Hepatocyte (in vitro differentiated cells): Measurements from ENCODE around the gene SLC29A2. TPM values are rescaled to one million over a fixed set of nuclear protein-coding genes. Genes with fewer than 3 reads are reported as not detected.

Experiments
- DNase-seq: peaks from one replicate; pipeline ENCODE4 v3.0.0-alpha.2; 2016; ENCODE audit warnings: low spot score
- H2AFZ ChIP-seq: fragments of 200-600 bp; sonication (generic); 2 replicates; pipeline ENCODE4 v1.6.0; 2016; ENCODE audit warnings: antibody characterized with exemption, mild to moderate bottlenecking
- H3K27ac ChIP-seq: fragments of 200-600 bp; sonication (generic); 2 replicates; pipeline ENCODE4 v1.5.1; 2016; ENCODE audit warnings: mild to moderate bottlenecking
- H3K27me3 ChIP-seq: fragments of 200-600 bp; sonication (generic); 2 replicates; pipeline ENCODE4 v1.6.1; 2016
- H3K36me3 ChIP-seq: fragments of 200-600 bp; sonication (generic); replicated peaks from 2 replicates; pipeline ENCODE4 v1.5.1; 2016; ENCODE audit warnings: low read depth; ENCODE audit not compliant: insufficient read depth
- H3K4me1 ChIP-seq: fragments of 200-600 bp; sonication (generic); 2 replicates; pipeline ENCODE4 v1.5.1; 2016; ENCODE audit warnings: mild to moderate bottlenecking, moderate library complexity; ENCODE audit not compliant: insufficient read depth
- H3K4me2 ChIP-seq: fragments of 200-600 bp; sonication (generic); 2 replicates; pipeline ENCODE4 v1.6.0; 2016
- H3K4me3 ChIP-seq: fragments of 200-600 bp; sonication (generic); 2 replicates; pipeline ENCODE4 v1.5.1; 2016; ENCODE audit warnings: mild to moderate bottlenecking
- H3K79me2 ChIP-seq: fragments of 200-600 bp; sonication (generic); 2 replicates; pipeline ENCODE4 v1.6.0; 2017; ENCODE audit warnings: mild to moderate bottlenecking
- H3K9me2 ChIP-seq: fragments of 200-600 bp; sonication (generic); replicated peaks from 2 replicates; pipeline ENCODE4 v1.6.0; 2017; ENCODE audit warnings: mild to moderate bottlenecking; ENCODE audit not compliant: insufficient read depth
- H3K9me3 ChIP-seq: fragments of 200-600 bp; sonication (generic); 2 replicates; pipeline ENCODE4 v1.5.1; 2016; ENCODE audit warnings: low read depth, mild to moderate bottlenecking
- H4K20me1 ChIP-seq: fragments of 200-600 bp; sonication (generic); 2 replicates; pipeline ENCODE4 v1.6.0; 2016; ENCODE audit warnings: mild to moderate bottlenecking; ENCODE audit not compliant: insufficient read depth, poor library complexity, severe bottlenecking
- CTCF ChIP-seq: fragments of 200-600 bp; sonication (generic); IDR thresholded peaks from 2 replicates; pipeline ENCODE4 v1.5.1; 2016; ENCODE audit warnings: antibody characterized with exemption, mild to moderate bottlenecking; ENCODE audit not compliant: poor library complexity
- EZH2 ChIP-seq: fragments of 200-600 bp; sonication (generic); IDR thresholded peaks from 2 replicates; pipeline ENCODE4 v1.6.1; 2016; ENCODE audit warnings: antibody characterized with exemption, mild to moderate bottlenecking, borderline replicate concordance
- EZH2phosphoT487 ChIP-seq: fragments of 200-600 bp; sonication (generic); IDR thresholded peaks from one replicate; pipeline ENCODE4 v1.6.1; 2018; ENCODE audit warnings: antibody characterized with exemption, mild to moderate bottlenecking, low read depth, moderate library complexity; ENCODE audit not compliant: unreplicated experiment, severe bottlenecking
- WGBS: methylation state at CpG from one replicate; pipeline ENCODE4 v1.1.6; 2016; ENCODE audit warnings: low lambda C conversion rate; ENCODE audit errors: missing lambda C conversion rate; 5-methylcytosine and 5-hydroxymethylcytosine counted together
- polyA plus RNA-seq: library from polyadenylated mRNA; unstranded; fragments of >200 nt; fragmentation: Nextera tagmentation; extraction: Ambion mirVana; gene quantifications from 2 replicates; pipeline ENCODE4 v1.2.1, GENCODE V29; 2016
- total RNA-seq: library from RNA; depleted of rRNA; stranded (reverse); fragments of >200 nt; gene quantifications from 2 replicates; pipeline ENCODE4 v1.2.3, GENCODE V29; 2014

The SLC29A2 gene
- total and polyA plus RNA-seq, 2 experiments from 2014 or later: 11.3 to 20.2 TPM

GRCh38 chr11:66414120-66414934 lies 42.8 kb upstream of the SLC29A2 start:
- 61% methylated on average over 12 of the region's 12 CpGs for WGBS
- no peak overlapping the region for H3K4me2 ChIP-seq

GRCh38 chr11:66413167-66413566 lies 41.6 kb upstream of the SLC29A2 start:
- DNase-seq: no peak
- no peaks in the 10 kb centered on the region for H3K36me3 ChIP-seq
- no peak overlapping the region for H3K4me2 ChIP-seq
- WGBS: 83% methylated on average over 6 of the region's 6 CpGs
- no peaks in the 10 kb centered on the region for H3K79me2 ChIP-seq
- H2AFZ ChIP-seq: no peak overlapping the region
- TF ChIP-seq EZH2: no peak
- no peak for TF ChIP-seq CTCF
- TF ChIP-seq EZH2phosphoT487: no peak
- no peaks in the 10 kb centered on the region for H3K4me1 ChIP-seq
- H3K9me2 ChIP-seq: no peaks in the 10 kb centered on the region
- H3K27me3 ChIP-seq: peaks cover 44% of the 10 kb centered on the region
- no peaks in the 10 kb centered on the region for H3K9me3 ChIP-seq
- H3K27ac ChIP-seq: no peak overlapping the region
- no peak overlapping the region for H3K4me3 ChIP-seq
- H4K20me1 ChIP-seq: no peaks in the 10 kb centered on the region

More at GRCh38 chr11:66414120-66414934, 42.8 kb upstream of the SLC29A2 start:
- TF ChIP-seq CTCF (no peak), EZH2phosphoT487 (no peak), EZH2 (no peak)
- Histone ChIP-seq H3K9me2 (no peaks in the 10 kb centered on the region), H3K9me3 (no peaks in the 10 kb centered on the region), H3K4me1 (no peaks in the 10 kb centered on the region), H3K36me3 (no peaks in the 10 kb centered on the region), H2AFZ (no peak overlapping the region), H4K20me1 (no peaks in the 10 kb centered on the region), H3K4me3 (no peak overlapping the region), H3K27me3 (peaks cover 48% of the 10 kb centered on the region), H3K79me2 (no peaks in the 10 kb centered on the region), H3K27ac (no peak overlapping the region)
- DNase-seq: no peak

- no peak for TF ChIP-seq CTCF
- no peak for TF ChIP-seq EZH2
- TF ChIP-seq EZH2phosphoT487: no peak
- H2AFZ ChIP-seq: no peak overlapping the region
- H3K27me3 ChIP-seq: peaks cover 44% of the 10 kb centered on the region
- no peaks in the 10 kb centered on the region for H3K9me2 ChIP-seq
- DNase-seq: no peak
- no peaks in the 10 kb centered on the region for H3K4me1 ChIP-seq
- no peak overlapping the region for H3K27ac ChIP-seq
- H3K9me3 ChIP-seq: no peaks in the 10 kb centered on the region
- H3K4me3 ChIP-seq: no peak overlapping the region
- H4K20me1 ChIP-seq: no peaks in the 10 kb centered on the region
- no peaks in the 10 kb centered on the region for H3K79me2 ChIP-seq
- WGBS: 71% methylated on average over 7 of the region's 7 CpGs
- no peak overlapping the region for H3K4me2 ChIP-seq
- no peaks in the 10 kb centered on the region for H3K36me3 ChIP-seq
Measured at GRCh38 chr11:66412110-66412509, 40.5 kb upstream of the SLC29A2 start.
